H9 (cell line): ENCODE measurements around the gene DNASE1L3. TPM values are rescaled to one million over a fixed set of nuclear protein-coding genes. Genes with fewer than 3 reads are reported as not detected.

Experiments
- DNase-seq: peaks from one replicate; pipeline ENCODE4 v3.0.0-alpha.2; 2017
- H2AFZ ChIP-seq: one replicate; pipeline ENCODE4 v1.6.1; 2013; ENCODE audit warnings: mild to moderate bottlenecking, low read length, control low read depth, moderate library complexity
- H2AK5ac ChIP-seq: 2 replicates; pipeline ENCODE4 v1.6.1; 2013; ENCODE audit warnings: low read length, control low read depth, mixed read lengths; ENCODE audit not compliant: insufficient read length
- H2BK120ac ChIP-seq: one replicate; pipeline ENCODE4 v1.6.1; 2013; ENCODE audit warnings: low read depth, mild to moderate bottlenecking, low read length, control low read depth, inconsistent platforms; ENCODE audit not compliant: poor library complexity, severe bottlenecking
- H2BK12ac ChIP-seq: 2 replicates; pipeline ENCODE4 v1.6.1; 2013; ENCODE audit warnings: low read length, control low read depth, mixed read lengths, low read depth; ENCODE audit not compliant: insufficient read length
- H2BK15ac ChIP-seq: 2 replicates; pipeline ENCODE4 v1.6.1; 2013; ENCODE audit warnings: low read depth, low read length, control low read depth
- H2BK20ac ChIP-seq: one replicate; pipeline ENCODE4 v1.6.1; 2013; ENCODE audit warnings: low read depth, mild to moderate bottlenecking, low read length, control low read depth, inconsistent platforms; ENCODE audit not compliant: poor library complexity, severe bottlenecking
- H2BK5ac ChIP-seq: 2 replicates; pipeline ENCODE4 v1.6.1; 2013; ENCODE audit warnings: low read length, control low read depth, mixed read lengths; ENCODE audit not compliant: insufficient read length
- H3K14ac ChIP-seq: 2 replicates; pipeline ENCODE4 v1.6.1; 2013; ENCODE audit warnings: low read length, control low read depth; ENCODE audit not compliant: insufficient read depth
- H3K18ac ChIP-seq: 2 replicates; pipeline ENCODE4 v1.6.1; 2013; ENCODE audit warnings: low read depth, mild to moderate bottlenecking, mixed read lengths, low read length, control low read depth; ENCODE audit not compliant: insufficient read length
- H3K23ac ChIP-seq: 2 replicates; pipeline ENCODE4 v1.6.1; 2013; ENCODE audit warnings: low read length, control low read depth, mixed read lengths, low read depth; ENCODE audit not compliant: insufficient read length
- H3K23me2 ChIP-seq: 2 replicates; pipeline ENCODE4 v1.6.1; 2013; ENCODE audit warnings: low read depth, mild to moderate bottlenecking, mixed read lengths, low read length, control low read depth; ENCODE audit not compliant: insufficient read length, poor library complexity, severe bottlenecking
- H3K27ac ChIP-seq: 2 replicates; pipeline ENCODE4 v1.5.1; 2013; ENCODE audit warnings: low read length, control low read depth, mixed read lengths, low read depth; ENCODE audit not compliant: insufficient read length
- H3K27me3 ChIP-seq: 2 replicates; pipeline ENCODE4 v1.6.1; 2013; ENCODE audit warnings: low read length, control low read depth, inconsistent platforms; ENCODE audit not compliant: insufficient read depth
- H3K4ac ChIP-seq: 2 replicates; pipeline ENCODE4 v1.6.1; 2013; ENCODE audit warnings: low read depth, mild to moderate bottlenecking, control low read depth, inconsistent platforms, low read length, moderate library complexity
- H3K4me1 ChIP-seq: 2 replicates; pipeline ENCODE4 v1.6.1; 2013; ENCODE audit warnings: low read length, control low read depth, inconsistent platforms; ENCODE audit not compliant: insufficient read depth
- H3K4me2 ChIP-seq: 2 replicates; pipeline ENCODE4 v1.6.1; 2013; ENCODE audit warnings: low read length, control low read depth, mixed read lengths; ENCODE audit not compliant: insufficient read length, insufficient read depth
- H3K56ac ChIP-seq: 2 replicates; pipeline ENCODE4 v1.6.1; 2013; ENCODE audit warnings: low read depth, mild to moderate bottlenecking, mixed read lengths, low read length, control low read depth; ENCODE audit not compliant: insufficient read length
- H3K79me1 ChIP-seq: 2 replicates; pipeline ENCODE4 v1.6.1; 2013; ENCODE audit warnings: low read depth, mild to moderate bottlenecking, moderate library complexity, low read length, control low read depth, inconsistent platforms; ENCODE audit not compliant: insufficient read depth, poor library complexity, severe bottlenecking
- H3K79me2 ChIP-seq: 2 replicates; pipeline ENCODE4 v1.6.1; 2013; ENCODE audit warnings: low read length, control low read depth, inconsistent platforms; ENCODE audit not compliant: insufficient read depth
- H3K9ac ChIP-seq: 2 replicates; pipeline ENCODE4 v1.6.1; 2013; ENCODE audit warnings: low read length, control low read depth, mixed read lengths; ENCODE audit not compliant: insufficient read length; ENCODE audit errors: extremely low read depth
- H3K9me3 ChIP-seq: one replicate; pipeline ENCODE4 v1.6.1; 2013; ENCODE audit warnings: low read depth, low read length, inconsistent platforms; ENCODE audit not compliant: control insufficient read depth
- H3T11ph ChIP-seq: one replicate; pipeline ENCODE4 v1.6.1; 2013; ENCODE audit warnings: mild to moderate bottlenecking, low read length, control low read depth, inconsistent platforms
- H4K20me1 ChIP-seq: one replicate; pipeline ENCODE4 v1.6.1; 2013; ENCODE audit not compliant: control insufficient read depth, insufficient read length, insufficient read depth
- H4K5ac ChIP-seq: 2 replicates; pipeline ENCODE4 v1.6.1; 2013; ENCODE audit warnings: low read depth, mild to moderate bottlenecking, mixed read lengths, low read length, control low read depth; ENCODE audit not compliant: insufficient read length
- H4K8ac ChIP-seq: replicated peaks from 2 replicates; pipeline ENCODE4 v1.6.1; 2013; ENCODE audit warnings: low read length, control low read depth, mixed read lengths, low read depth; ENCODE audit not compliant: insufficient read length
- H4K91ac ChIP-seq: 2 replicates; pipeline ENCODE4 v1.6.1; 2013; ENCODE audit warnings: low read depth, mild to moderate bottlenecking, moderate library complexity, mixed read lengths, low read length, control low read depth; ENCODE audit not compliant: insufficient read length
- H3K27ac Mint-ChIP-seq, 3 experiments: 2 replicates in 2 of 3; 3 replicates in 1 of 3; pipeline ENCODE4 v1.8.0; 2020 to 2021; ENCODE audit warnings: mixed read lengths in 3 of 3, mild to moderate bottlenecking in 1 of 3, moderate library complexity in 1 of 3
- H3K27me3 Mint-ChIP-seq: 2 replicates; pipeline ENCODE4 v1.8.0; 2021; ENCODE audit warnings: low read depth, mild to moderate bottlenecking, moderate library complexity, mixed read lengths
- H3K36me3 Mint-ChIP-seq, 3 experiments: 2 replicates in 2 of 3; 3 replicates in 1 of 3; pipeline ENCODE4 v1.8.0; 2020 to 2021; ENCODE audit warnings: low read depth in 3 of 3, mixed read lengths in 3 of 3; ENCODE audit not compliant: insufficient read depth in 1 of 3
- H3K4me1 Mint-ChIP-seq, 2 experiments: 2 replicates each; pipeline ENCODE4 v1.8.0; 2020; ENCODE audit warnings: mixed read lengths in 2 of 2
- H3K4me3 Mint-ChIP-seq, 2 experiments: 2 replicates in 1 of 2; 3 replicates in 1 of 2; pipeline ENCODE4 v1.8.0; 2020 to 2021; ENCODE audit warnings: mild to moderate bottlenecking in 2 of 2, mixed read lengths in 2 of 2, moderate library complexity in 1 of 2
- H3K9me3 Mint-ChIP-seq, 2 experiments: 2 replicates in 1 of 2; 3 replicates in 1 of 2; pipeline ENCODE4 v1.8.0; 2020; ENCODE audit warnings: mild to moderate bottlenecking in 2 of 2, mixed read lengths in 2 of 2, moderate library complexity in 1 of 2
- WGBS: extraction: QIAGEN DNeasy Blood & Tissue Kit; methylation state at CpG from one replicate; pipeline ENCODE4 v1.1.7; 2013; ENCODE audit warnings: missing lambda C conversion rate, low lambda C conversion rate, mixed read lengths; ENCODE audit not compliant: insufficient read length; ENCODE audit errors: extremely low coverage; 5-methylcytosine and 5-hydroxymethylcytosine counted together
- total RNA-seq: library from RNA; stranded (reverse); gene quantifications from 2 replicates; pipeline ENCODE4 v1.2.1, GENCODE V29; 2021
- TF ChIP-seq, protein P1 (sequence below): fragments of 200-600 bp; sonication (generic); conservative IDR thresholded peaks from 3 replicates; pipeline ENCODE4 v1.8.0; 2021; ENCODE audit warnings: antibody characterized with exemption, mild to moderate bottlenecking

DNASE1L3 gene
- total RNA-seq, 1 experiment from 2014 or later = not detected

- no peak overlapping the region for H4K5ac ChIP-seq
- no peak overlapping the region for H3K4me3 Mint-ChIP-seq
These were observed 43.4 kb upstream of the DNASE1L3 start for GRCh38 chr3:58254144-58254543.

More at GRCh38 chr3:58254144-58254543, 43.4 kb upstream of the DNASE1L3 start:
- H4K8ac ChIP-seq = no peak overlapping the region
- no peaks in the 10 kb centered on the region for H3K23me2 ChIP-seq
- H3K4me1 ChIP-seq = no peaks in the 10 kb centered on the region
- H3K79me2 ChIP-seq = no peaks in the 10 kb centered on the region
- H3T11ph ChIP-seq = no peak overlapping the region
- no peaks in the 10 kb centered on the region for H4K20me1 ChIP-seq
- WGBS = no CpG with 5 or more reads among the region's 4 CpGs
- H4K91ac ChIP-seq = no peak overlapping the region
- H3K27me3 ChIP-seq = no peaks in the 10 kb centered on the region
- H3K4me2 ChIP-seq = no peak overlapping the region
- no peak overlapping the region for H2BK5ac ChIP-seq
- H2BK20ac ChIP-seq = no peak overlapping the region
- H3K18ac ChIP-seq = no peak overlapping the region
- H3K9ac ChIP-seq = no peak overlapping the region
- H3K4ac ChIP-seq = no peak overlapping the region
- peaks cover 11% of the 10 kb centered on the region in 2 experiments for H3K4me1 Mint-ChIP-seq
- no peaks in the 10 kb centered on the region for H3K9me3 ChIP-seq
- H3K27ac Mint-ChIP-seq = no peak overlapping the region
- H3K27ac ChIP-seq = no peak overlapping the region
- no peak overlapping the region for H2BK120ac ChIP-seq
- TF ChIP-seq, protein P1, sequence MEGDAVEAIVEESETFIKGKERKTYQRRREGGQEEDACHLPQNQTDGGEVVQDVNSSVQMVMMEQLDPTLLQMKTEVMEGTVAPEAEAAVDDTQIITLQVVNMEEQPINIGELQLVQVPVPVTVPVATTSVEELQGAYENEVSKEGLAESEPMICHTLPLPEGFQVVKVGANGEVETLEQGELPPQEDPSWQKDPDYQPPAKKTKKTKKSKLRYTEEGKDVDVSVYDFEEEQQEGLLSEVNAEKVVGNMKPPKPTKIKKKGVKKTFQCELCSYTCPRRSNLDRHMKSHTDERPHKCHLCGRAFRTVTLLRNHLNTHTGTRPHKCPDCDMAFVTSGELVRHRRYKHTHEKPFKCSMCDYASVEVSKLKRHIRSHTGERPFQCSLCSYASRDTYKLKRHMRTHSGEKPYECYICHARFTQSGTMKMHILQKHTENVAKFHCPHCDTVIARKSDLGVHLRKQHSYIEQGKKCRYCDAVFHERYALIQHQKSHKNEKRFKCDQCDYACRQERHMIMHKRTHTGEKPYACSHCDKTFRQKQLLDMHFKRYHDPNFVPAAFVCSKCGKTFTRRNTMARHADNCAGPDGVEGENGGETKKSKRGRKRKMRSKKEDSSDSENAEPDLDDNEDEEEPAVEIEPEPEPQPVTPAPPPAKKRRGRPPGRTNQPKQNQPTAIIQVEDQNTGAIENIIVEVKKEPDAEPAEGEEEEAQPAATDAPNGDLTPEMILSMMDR = no peak
- H2BK15ac ChIP-seq = no peak overlapping the region
- H3K14ac ChIP-seq = no peak overlapping the region
- H3K36me3 Mint-ChIP-seq = no peaks in the 10 kb centered on the region
- DNase-seq = no peak
- no peak overlapping the region for H2BK12ac ChIP-seq
- H2AFZ ChIP-seq = no peak overlapping the region
- H2AK5ac ChIP-seq = no peak overlapping the region
- H3K23ac ChIP-seq = no peak overlapping the region
- H3K79me1 ChIP-seq = no peaks in the 10 kb centered on the region
- H3K9me3 Mint-ChIP-seq = no peaks in the 10 kb centered on the region
- H3K27me3 Mint-ChIP-seq = peaks cover 3% of the 10 kb centered on the region; the same call in 1 of the 2 replicates
- no peak overlapping the region for H3K56ac ChIP-seq
